Central memory CD8-positive, alpha-beta T cell (primary cell): ENCODE measurements around the gene SPA17.

ENCODE experiments used
- ATAC-seq: fragments of 150-1000 bp; cut with Tn5 transposase; replicated peaks from 2 replicates; pipeline ENCODE4 v1.10.0; 2022; ENCODE audit warnings: mild to moderate bottlenecking, moderate FRiP score, moderate number of reproducible peaks; ENCODE audit not compliant: poor library complexity, severe bottlenecking; ENCODE audit errors: extremely low read depth
- DNase-seq, 2 donors: peaks; one replicate each; pipeline ENCODE4 v3.0.0; 2021; ENCODE audit warnings: low spot score in 2 of 2
- H3K27ac Mint-ChIP-seq: one replicate; pipeline ENCODE4 v1.8.0; 2022; ENCODE audit warnings: low read depth, mild to moderate bottlenecking, moderate library complexity, mixed read lengths
- H3K27me3 Mint-ChIP-seq: one replicate; pipeline ENCODE4 v1.8.0; 2022; ENCODE audit warnings: mixed read lengths
- H3K36me3 Mint-ChIP-seq: one replicate; pipeline ENCODE4 v1.8.0; 2022; ENCODE audit warnings: mild to moderate bottlenecking, moderate library complexity, mixed read lengths; ENCODE audit not compliant: insufficient read depth
- H3K4me1 Mint-ChIP-seq: one replicate; pipeline ENCODE4 v1.8.0; 2022; ENCODE audit warnings: mixed read lengths
- H3K4me3 Mint-ChIP-seq: one replicate; pipeline ENCODE4 v1.8.0; 2022; ENCODE audit warnings: mild to moderate bottlenecking, moderate library complexity, mixed read lengths
- H3K9me3 Mint-ChIP-seq: one replicate; pipeline ENCODE4 v1.8.0; 2022; ENCODE audit warnings: mixed read lengths

The SPA17 gene

GRCh38 chr11:124717421-124717785 is 43.7 kb downstream of the SPA17 start:
- H3K4me3 Mint-ChIP-seq = peak overlapping the region; percentile 72

GRCh38 chr11:124717786-124718651 is 44.3 kb downstream of the SPA17 start:
- DNase-seq (no peak), ATAC-seq (peak; percentile 69)
- Mint-ChIP-seq H3K9me3 (no peaks in the 10 kb centered on the region), H3K4me3 (peak overlapping the region; percentile 72), H3K36me3 (peaks cover 2% of the 10 kb centered on the region), H3K4me1 (peaks cover 14% of the 10 kb centered on the region), H3K27ac (no peak overlapping the region), H3K27me3 (peaks cover 86% of the 10 kb centered on the region)

More at GRCh38 chr11:124717421-124717785, 43.7 kb downstream of the SPA17 start:
- Mint-ChIP-seq H3K27ac (no peak overlapping the region), H3K9me3 (no peaks in the 10 kb centered on the region), H3K36me3 (peaks cover 2% of the 10 kb centered on the region), H3K4me1 (peaks cover 14% of the 10 kb centered on the region), H3K27me3 (peaks cover 83% of the 10 kb centered on the region)
- DNase-seq = no peak
- no peak for ATAC-seq

- peak overlapping the region; percentile 72 for H3K4me3 Mint-ChIP-seq
- peaks cover 90% of the 10 kb centered on the region for H3K27me3 Mint-ChIP-seq
Observed at GRCh38 chr11:124718801-124719200, 45.1 kb downstream of the SPA17 start.

GRCh38 chr11:124719534-124719933 is 45.8 kb downstream of the SPA17 start:
- ATAC-seq = no peak
- no peaks in the 10 kb centered on the region for H3K9me3 Mint-ChIP-seq
- DNase-seq = no peak
- H3K36me3 Mint-ChIP-seq = peaks cover 2% of the 10 kb centered on the region
- peaks cover 89% of the 10 kb centered on the region for H3K27me3 Mint-ChIP-seq
- no peak overlapping the region for H3K27ac Mint-ChIP-seq
- H3K4me1 Mint-ChIP-seq = peaks cover 14% of the 10 kb centered on the region
- no peak overlapping the region for H3K4me3 Mint-ChIP-seq

More at GRCh38 chr11:124718801-124719200, 45.1 kb downstream of the SPA17 start:
- ATAC-seq (no peak), DNase-seq (no peak)
- Mint-ChIP-seq H3K27ac (no peak overlapping the region), H3K36me3 (peaks cover 2% of the 10 kb centered on the region), H3K9me3 (no peaks in the 10 kb centered on the region), H3K4me1 (peaks cover 14% of the 10 kb centered on the region)

- no peak overlapping the region for H3K4me3 Mint-ChIP-seq
- DNase-seq (no peak), ATAC-seq (no peak)
- H3K4me1 Mint-ChIP-seq = peaks cover 27% of the 10 kb centered on the region
- H3K9me3 Mint-ChIP-seq = no peaks in the 10 kb centered on the region
- H3K27me3 Mint-ChIP-seq = peaks cover 82% of the 10 kb centered on the region
- no peaks in the 10 kb centered on the region for H3K36me3 Mint-ChIP-seq
- no peak overlapping the region for H3K27ac Mint-ChIP-seq
Observed at GRCh38 chr11:124722176-124722575, 48.5 kb downstream of the SPA17 start.

GRCh38 chr11:124724979-124725718 is 51.4 kb downstream of the SPA17 start:
- Mint-ChIP-seq H3K4me3 (no peak overlapping the region), H3K9me3 (no peaks in the 10 kb centered on the region), H3K36me3 (no peaks in the 10 kb centered on the region), H3K27me3 (peaks cover 58% of the 10 kb centered on the region), H3K27ac (no peak overlapping the region), H3K4me1 (peaks cover 12% of the 10 kb centered on the region)
- ATAC-seq (no peak), DNase-seq (no peak)

GRCh38 chr11:124725719-124726105 is 52.0 kb downstream of the SPA17 start:
- H3K27me3 Mint-ChIP-seq = peaks cover 56% of the 10 kb centered on the region
- DNase-seq (no peak), ATAC-seq (no peak)
- no peak overlapping the region for H3K4me3 Mint-ChIP-seq
- H3K36me3 Mint-ChIP-seq = no peaks in the 10 kb centered on the region
- no peak overlapping the region for H3K27ac Mint-ChIP-seq
- no peaks in the 10 kb centered on the region for H3K9me3 Mint-ChIP-seq
- peaks cover 12% of the 10 kb centered on the region for H3K4me1 Mint-ChIP-seq

GRCh38 chr11:124727474-124727873 is 53.8 kb downstream of the SPA17 start:
- no peak overlapping the region for H3K4me3 Mint-ChIP-seq
- no peaks in the 10 kb centered on the region for H3K9me3 Mint-ChIP-seq
- H3K36me3 Mint-ChIP-seq = no peaks in the 10 kb centered on the region
- DNase-seq (no peak), ATAC-seq (no peak)
- H3K27ac Mint-ChIP-seq = no peak overlapping the region
- peaks cover 12% of the 10 kb centered on the region for H3K4me1 Mint-ChIP-seq
- H3K27me3 Mint-ChIP-seq = peaks cover 39% of the 10 kb centered on the region

- Mint-ChIP-seq H3K27ac (no peak overlapping the region), H3K27me3 (peaks cover 32% of the 10 kb centered on the region), H3K4me1 (peaks cover 12% of the 10 kb centered on the region), H3K9me3 (no peaks in the 10 kb centered on the region), H3K4me3 (no peak overlapping the region), H3K36me3 (no peaks in the 10 kb centered on the region)
- DNase-seq (no peak), ATAC-seq (no peak)
Observed at GRCh38 chr11:124728134-124728533, 54.4 kb downstream of the SPA17 start.

- Mint-ChIP-seq H3K27ac (no peak overlapping the region), H3K4me3 (no peak overlapping the region), H3K9me3 (no peaks in the 10 kb centered on the region), H3K27me3 (peaks cover 19% of the 10 kb centered on the region), H3K4me1 (peaks cover 12% of the 10 kb centered on the region), H3K36me3 (peaks cover 1% of the 10 kb centered on the region)
- no peak for DNase-seq
- ATAC-seq = no peak
Observed at GRCh38 chr11:124729571-124729970, 55.9 kb downstream of the SPA17 start.

- no peaks in the 10 kb centered on the region for H3K4me1 Mint-ChIP-seq
- no peak overlapping the region for H3K27ac Mint-ChIP-seq
- DNase-seq = no peak
- peaks cover 10% of the 10 kb centered on the region for H3K27me3 Mint-ChIP-seq
- H3K4me3 Mint-ChIP-seq = no peak overlapping the region
- ATAC-seq = no peak
- no peaks in the 10 kb centered on the region for H3K9me3 Mint-ChIP-seq
- peaks cover 1% of the 10 kb centered on the region for H3K36me3 Mint-ChIP-seq
Observed at GRCh38 chr11:124732230-124732629, 58.5 kb downstream of the SPA17 start.

GRCh38 chr11:124736736-124737135 is 63.0 kb downstream of the SPA17 start:
- Mint-ChIP-seq H3K4me1 (peaks cover 21% of the 10 kb centered on the region), H3K27ac (no peak overlapping the region), H3K9me3 (no peaks in the 10 kb centered on the region), H3K4me3 (no peak overlapping the region), H3K36me3 (peaks cover 1% of the 10 kb centered on the region), H3K27me3 (peaks cover 35% of the 10 kb centered on the region)
- DNase-seq (no peak), ATAC-seq (no peak)
